Heart left ventricle (tissue), 13 donors: ENCODE measurements around the gene NCR1.

Source experiments
- CTCF ChIP-seq, 12 donors: fragments of 200-600 bp; sonication (generic) in 4 of 12; IDR thresholded peaks; one replicate each; pipeline versions ENCODE4 v1.5.0 to v1.8.0; 2018 to 2022; ENCODE audit warnings: antibody characterized with exemption in 12 of 12, mild to moderate bottlenecking in 5 of 12
- POLR2A ChIP-seq, 2 donors: fragments of 450-650 bp; IDR thresholded peaks; one replicate each; pipeline ENCODE4 v1.6.1; 2017; ENCODE audit warnings: antibody characterized with exemption in 2 of 2, mild to moderate bottlenecking in 2 of 2, moderate library complexity in 2 of 2
- donor health status: ischemic (EF 13 %, LVEDD 7.1; RV severe dilation, severe dysfunction).
- donor health status: DM: no; HTN: yes; CAD: no.
- donor health status: DM: no; HTN: no; CAD: no.
- donor health status: ischemic (EF 25% LVEDD 6.9; RV normal size, moderate dysfunction).
- donor health status: ischemic (EF 25% LVEDD 5.7; RV mildly dilated, moderate dysfunction).
- donor health status: ischemic (EF 35%, LVEDD 5.7; RV mildly dilated, moderate dysfunction).
- donor health status: nonischemic (EF 11% LVEDD 7.7; RV severe dilation, severe dysfunction).
- donor health status: DM: yes; HTN: yes; CAD: no.
- donor health status: PGD.
- donor health status: ischemic (EF 29% LVEDD 5.4; RV normal size, mild dysfunction).
- donor health status: nonischemic (EF 23%, LVEDD 6.1; RV moderate dilation, normal function).

- TF ChIP-seq CTCF (IDR thresholded peaks at IDR 0.05) = no peak
- TF ChIP-seq POLR2A (IDR thresholded peaks at IDR 0.05) = no peak
These were observed 22.4 kb downstream of the NCR1 start for GRCh38 chr19:54928299-54928698.
